IMR-90 (cell line): Measurements from ENCODE around the gene IRF6.

Experiments used
- BHLHE40 ChIP-seq: fragments of 150-350 bp; IDR thresholded peaks from 2 replicates; pipeline ENCODE4 v1.6.1; 2016; ENCODE audit warnings: mild to moderate bottlenecking, low read depth, low read length
- CEBPB ChIP-seq: IDR thresholded peaks from 2 replicates; pipeline ENCODE4 v1.6.1; 2012; ENCODE audit warnings: low read depth, low read length, improper control_type of control experiment
- CHD1 ChIP-seq: IDR thresholded peaks from 2 replicates; pipeline ENCODE4 v1.6.1; 2012; ENCODE audit warnings: low read depth, low read length, improper control_type of control experiment
- MXI1 ChIP-seq: IDR thresholded peaks from 2 replicates; pipeline ENCODE4 v1.6.1; 2012; ENCODE audit warnings: low read depth, mild to moderate bottlenecking, low read length, moderate library complexity, borderline replicate concordance
- POLR2A ChIP-seq: IDR thresholded peaks from 2 replicates; pipeline ENCODE4 v1.6.1; 2012; ENCODE audit warnings: mild to moderate bottlenecking, low read depth, low read length
- RAD21 ChIP-seq: IDR thresholded peaks from 2 replicates; pipeline ENCODE4 v1.6.1; 2012; ENCODE audit warnings: low read length, improper control_type of control experiment
- RCOR1 ChIP-seq: IDR thresholded peaks from 2 replicates; pipeline ENCODE4 v1.6.1; 2012; ENCODE audit warnings: mild to moderate bottlenecking, low read length, improper control_type of control experiment; ENCODE audit not compliant: insufficient replicate concordance
- SMC3 ChIP-seq: fragments of 150-350 bp; IDR thresholded peaks from 2 replicates; pipeline ENCODE4 v1.6.1; 2016; ENCODE audit warnings: low read depth, mild to moderate bottlenecking, antibody characterized with exemption, low read length, moderate library complexity
- TF ChIP-seq, protein P1 (sequence below): conservative IDR thresholded peaks from 2 replicates; pipeline ENCODE4 v1.5.1; 2012; ENCODE audit warnings: mild to moderate bottlenecking, low read depth, low read length, improper control_type of control experiment
- TF ChIP-seq, protein P2 (sequence below): fragments of 150-350 bp; IDR thresholded peaks from 2 replicates; pipeline ENCODE4 v1.6.1; 2017; ENCODE audit warnings: mild to moderate bottlenecking, antibody characterized with exemption, low read length, low read depth
- TF ChIP-seq, protein P3 (sequence below): fragments of 150-350 bp; IDR thresholded peaks from 2 replicates; pipeline ENCODE4 v1.6.1; 2016; ENCODE audit warnings: low read depth, mild to moderate bottlenecking, low read length, moderate library complexity, borderline replicate concordance

- TF ChIP-seq, protein P1, sequence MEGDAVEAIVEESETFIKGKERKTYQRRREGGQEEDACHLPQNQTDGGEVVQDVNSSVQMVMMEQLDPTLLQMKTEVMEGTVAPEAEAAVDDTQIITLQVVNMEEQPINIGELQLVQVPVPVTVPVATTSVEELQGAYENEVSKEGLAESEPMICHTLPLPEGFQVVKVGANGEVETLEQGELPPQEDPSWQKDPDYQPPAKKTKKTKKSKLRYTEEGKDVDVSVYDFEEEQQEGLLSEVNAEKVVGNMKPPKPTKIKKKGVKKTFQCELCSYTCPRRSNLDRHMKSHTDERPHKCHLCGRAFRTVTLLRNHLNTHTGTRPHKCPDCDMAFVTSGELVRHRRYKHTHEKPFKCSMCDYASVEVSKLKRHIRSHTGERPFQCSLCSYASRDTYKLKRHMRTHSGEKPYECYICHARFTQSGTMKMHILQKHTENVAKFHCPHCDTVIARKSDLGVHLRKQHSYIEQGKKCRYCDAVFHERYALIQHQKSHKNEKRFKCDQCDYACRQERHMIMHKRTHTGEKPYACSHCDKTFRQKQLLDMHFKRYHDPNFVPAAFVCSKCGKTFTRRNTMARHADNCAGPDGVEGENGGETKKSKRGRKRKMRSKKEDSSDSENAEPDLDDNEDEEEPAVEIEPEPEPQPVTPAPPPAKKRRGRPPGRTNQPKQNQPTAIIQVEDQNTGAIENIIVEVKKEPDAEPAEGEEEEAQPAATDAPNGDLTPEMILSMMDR = no peak
- no peak for TF ChIP-seq CEBPB
- no peak for TF ChIP-seq RAD21
- no peak for TF ChIP-seq SMC3
- no peak for TF ChIP-seq POLR2A
- TF ChIP-seq MXI1 = no peak
- TF ChIP-seq BHLHE40 = no peak
- TF ChIP-seq, protein P2, sequence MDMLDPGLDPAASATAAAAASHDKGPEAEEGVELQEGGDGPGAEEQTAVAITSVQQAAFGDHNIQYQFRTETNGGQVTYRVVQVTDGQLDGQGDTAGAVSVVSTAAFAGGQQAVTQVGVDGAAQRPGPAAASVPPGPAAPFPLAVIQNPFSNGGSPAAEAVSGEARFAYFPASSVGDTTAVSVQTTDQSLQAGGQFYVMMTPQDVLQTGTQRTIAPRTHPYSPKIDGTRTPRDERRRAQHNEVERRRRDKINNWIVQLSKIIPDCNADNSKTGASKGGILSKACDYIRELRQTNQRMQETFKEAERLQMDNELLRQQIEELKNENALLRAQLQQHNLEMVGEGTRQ = no peak
- TF ChIP-seq, protein P3, sequence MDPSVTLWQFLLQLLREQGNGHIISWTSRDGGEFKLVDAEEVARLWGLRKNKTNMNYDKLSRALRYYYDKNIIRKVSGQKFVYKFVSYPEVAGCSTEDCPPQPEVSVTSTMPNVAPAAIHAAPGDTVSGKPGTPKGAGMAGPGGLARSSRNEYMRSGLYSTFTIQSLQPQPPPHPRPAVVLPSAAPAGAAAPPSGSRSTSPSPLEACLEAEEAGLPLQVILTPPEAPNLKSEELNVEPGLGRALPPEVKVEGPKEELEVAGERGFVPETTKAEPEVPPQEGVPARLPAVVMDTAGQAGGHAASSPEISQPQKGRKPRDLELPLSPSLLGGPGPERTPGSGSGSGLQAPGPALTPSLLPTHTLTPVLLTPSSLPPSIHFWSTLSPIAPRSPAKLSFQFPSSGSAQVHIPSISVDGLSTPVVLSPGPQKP = no peak
- no peak for TF ChIP-seq RCOR1
- no peak for TF ChIP-seq CHD1
These were observed 31.7 kb upstream of the IRF6 start for GRCh38 chr1:209837671-209838070.
